ENCODE measurements around the gene RIPK1. TPM values are rescaled to one million over a fixed set of nuclear protein-coding genes. Genes with fewer than 3 reads are reported as not detected.
A peak's percentile ranks its signal among the peaks of the same experiment; 100 is the strongest.

Gene RIPK1
- total and polyA plus RNA-seq, 9 of the 15 experiments (the other 6 are each of a cell fraction or from before 2014, with no cell fraction given) = 3.8 to 24.9 (median 17.7) TPM

GRCh38 chr6:3157131-3157933 is 89.0 kb downstream of the RIPK1 start, which contains the start of gene TUBB2A (continued):
- TF ChIP-seq RNF219 (CRISPR knock-in tag; IDR thresholded peaks at IDR 0.05) (no peak), ZNF592 (IDR thresholded peaks at IDR 0.05) (peak; percentile 87), ASH1L (IDR thresholded peaks at IDR 0.05; ENCODE audit: borderline replicate concordance, low read depth, partially characterized antibody) (no peak), STAT5A (IDR thresholded peaks at IDR 0.05; ENCODE audit: borderline replicate concordance, low read length) (no peak), CBFA2T2 (conservative IDR thresholded peaks at IDR 0.05) (no peak), IFI16 (CRISPR knock-in tag; IDR thresholded peaks at IDR 0.05) (no peak), NFXL1 (CRISPR knock-in tag; IDR thresholded peaks at IDR 0.05) (no peak), PML (IDR thresholded peaks at IDR 0.05; ENCODE audit: low read length) (peak; percentile 58), ZNF224 (CRISPR knock-in tag; IDR thresholded peaks at IDR 0.05) (no peak), ZBTB43 (CRISPR knock-in tag; IDR thresholded peaks at IDR 0.05) (peak; percentile 71; the same call in 1 of the 2 replicates), ZNF449 (CRISPR knock-in tag; IDR thresholded peaks at IDR 0.05) (no peak), MCM2 (IDR thresholded peaks at IDR 0.05; ENCODE audit: low read depth) (no peak), BDP1 (IDR thresholded peaks at IDR 0.05; ENCODE audit: insufficient read depth, insufficient read length) (no peak), DMBX1 (CRISPR knock-in tag; IDR thresholded peaks at IDR 0.05; ENCODE audit: borderline replicate concordance) (0 out of 2 replicates have a peak, but pooled peaks have one; percentile 28), ZNF175 (CRISPR knock-in tag; IDR thresholded peaks at IDR 0.05; ENCODE audit: low read depth) (peak; percentile 35; the same call in 1 of the 2 replicates), HCFC1 (IDR thresholded peaks at IDR 0.05; ENCODE audit: low read depth, low read length) (no peak; the same call in 1 of the 2 replicates), SRSF1 (IDR thresholded peaks at IDR 0.05; ENCODE audit: low read depth, low read length) (no peak), MED1 (CRISPR knock-in tag; IDR thresholded peaks at IDR 0.05; ENCODE audit: borderline replicate concordance) (peak; percentile 70; the same call in 1 of the 2 replicates), ZFP36 (IDR thresholded peaks at IDR 0.05; ENCODE audit: low read depth, low read length, partially characterized antibody) (no peak)
